DOHH2 (cell line): ENCODE data around the gene PARP15.

Experiments
- H3F3A ChIP-seq: fragments of 200-600 bp; sonication (generic), shearing (Covaris generic); 2 replicates; pipeline ENCODE4 v1.6.0; 2016; ENCODE audit warnings: antibody characterized with exemption, mild to moderate bottlenecking; ENCODE audit not compliant: control insufficient read depth, insufficient read depth
- H3K27ac ChIP-seq: fragments of 200-600 bp; sonication (generic); 2 replicates; pipeline ENCODE4 v1.5.1; 2014; ENCODE audit warnings: low read depth, mild to moderate bottlenecking, low read length, moderate library complexity
- H3K27me3 ChIP-seq: fragments of 200-600 bp; sonication (generic); 2 replicates; pipeline ENCODE4 v1.6.1; 2014; ENCODE audit warnings: mild to moderate bottlenecking, low read length, mixed read lengths; ENCODE audit not compliant: control insufficient read depth
- H3K36me3 ChIP-seq: fragments of 200-600 bp; sonication (generic); 2 replicates; pipeline ENCODE4 v1.6.1; 2014; ENCODE audit warnings: mild to moderate bottlenecking, low read length, moderate library complexity, mixed read lengths; ENCODE audit not compliant: control insufficient read depth
- H3K4me1 ChIP-seq: fragments of 200-600 bp; sonication (generic); 2 replicates; pipeline ENCODE4 v1.6.1; 2014; ENCODE audit warnings: mild to moderate bottlenecking, low read length, mixed read lengths; ENCODE audit not compliant: control insufficient read depth
- H3K4me2 ChIP-seq: fragments of 200-600 bp; sonication (generic); 2 replicates; pipeline ENCODE4 v1.6.0; 2014; ENCODE audit warnings: mild to moderate bottlenecking, low read length, moderate library complexity
- H3K4me3 ChIP-seq: fragments of 200-600 bp; sonication (generic); 2 replicates; pipeline ENCODE4 v1.5.1; 2014; ENCODE audit warnings: mild to moderate bottlenecking, low read length, mixed read lengths
- H3K79me2 ChIP-seq: fragments of 200-600 bp; sonication (generic); 2 replicates; pipeline ENCODE4 v1.6.1; 2014; ENCODE audit warnings: mild to moderate bottlenecking, low read length, mixed read lengths; ENCODE audit not compliant: control insufficient read depth
- H3K9me2 ChIP-seq: fragments of 200-600 bp; sonication (generic); replicated peaks from 2 replicates; pipeline ENCODE4 v1.6.1; 2014; ENCODE audit warnings: mild to moderate bottlenecking, low read length, mixed read lengths; ENCODE audit not compliant: control insufficient read depth
- H3K9me3 ChIP-seq: fragments of 200-600 bp; sonication (generic); 2 replicates; pipeline ENCODE4 v1.6.1; 2014; ENCODE audit warnings: antibody characterized with exemption, low read length, mixed read lengths; ENCODE audit not compliant: control insufficient read depth, insufficient read depth
- H4K20me1 ChIP-seq: fragments of 200-600 bp; sonication (generic); 2 replicates; pipeline ENCODE4 v1.6.0; 2014; ENCODE audit warnings: low read depth, mild to moderate bottlenecking, antibody characterized with exemption, low read length, moderate library complexity; ENCODE audit not compliant: control insufficient read depth, insufficient read depth
- EZH2phosphoT487 ChIP-seq: fragments of 200-600 bp; sonication (generic); IDR thresholded peaks from 2 replicates; pipeline ENCODE4 v1.6.1; 2017; ENCODE audit warnings: borderline replicate concordance, mild to moderate bottlenecking, antibody characterized with exemption, low read length, moderate library complexity, mixed read lengths
- TF ChIP-seq, protein P1 (sequence below): fragments of 200-600 bp; sonication (generic); IDR thresholded peaks from one replicate; pipeline ENCODE4 v1.5.1; 2014; ENCODE audit warnings: antibody characterized with exemption, mild to moderate bottlenecking, low read depth, low read length; ENCODE audit not compliant: poor library complexity, severe bottlenecking

PARP15 gene

DNA sequence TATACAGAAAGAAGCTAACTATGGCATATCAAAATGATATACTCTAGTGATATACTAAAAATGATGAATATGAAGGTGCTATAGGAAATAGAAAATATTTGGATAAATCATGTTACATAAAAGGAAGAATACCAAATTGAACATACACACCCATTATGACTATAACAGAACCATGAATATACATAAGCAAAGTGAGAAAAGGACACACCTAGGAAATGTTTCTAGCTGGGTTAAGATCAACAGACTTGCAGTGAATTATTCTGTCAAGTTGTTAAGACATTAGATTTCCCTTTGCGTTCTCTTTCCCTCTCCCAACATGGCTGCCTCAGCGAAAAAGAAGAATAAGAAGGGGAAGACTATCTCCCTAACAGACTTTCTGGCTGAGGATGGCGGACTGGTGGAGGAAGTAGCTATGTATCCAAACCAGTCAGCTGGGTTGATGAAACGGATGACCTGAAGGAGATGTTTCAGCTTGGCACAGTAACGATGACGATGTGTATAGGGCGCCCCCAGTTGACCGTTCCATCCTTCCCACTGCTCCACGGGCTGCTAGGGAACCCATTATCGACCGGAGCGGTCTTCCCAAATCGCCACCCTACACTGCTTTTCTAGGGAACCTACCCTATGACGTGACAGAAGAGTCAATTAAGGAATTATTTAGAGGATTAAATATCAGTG lies 83.0 kb downstream of the PARP15 start:
- TF ChIP-seq, protein P1, sequence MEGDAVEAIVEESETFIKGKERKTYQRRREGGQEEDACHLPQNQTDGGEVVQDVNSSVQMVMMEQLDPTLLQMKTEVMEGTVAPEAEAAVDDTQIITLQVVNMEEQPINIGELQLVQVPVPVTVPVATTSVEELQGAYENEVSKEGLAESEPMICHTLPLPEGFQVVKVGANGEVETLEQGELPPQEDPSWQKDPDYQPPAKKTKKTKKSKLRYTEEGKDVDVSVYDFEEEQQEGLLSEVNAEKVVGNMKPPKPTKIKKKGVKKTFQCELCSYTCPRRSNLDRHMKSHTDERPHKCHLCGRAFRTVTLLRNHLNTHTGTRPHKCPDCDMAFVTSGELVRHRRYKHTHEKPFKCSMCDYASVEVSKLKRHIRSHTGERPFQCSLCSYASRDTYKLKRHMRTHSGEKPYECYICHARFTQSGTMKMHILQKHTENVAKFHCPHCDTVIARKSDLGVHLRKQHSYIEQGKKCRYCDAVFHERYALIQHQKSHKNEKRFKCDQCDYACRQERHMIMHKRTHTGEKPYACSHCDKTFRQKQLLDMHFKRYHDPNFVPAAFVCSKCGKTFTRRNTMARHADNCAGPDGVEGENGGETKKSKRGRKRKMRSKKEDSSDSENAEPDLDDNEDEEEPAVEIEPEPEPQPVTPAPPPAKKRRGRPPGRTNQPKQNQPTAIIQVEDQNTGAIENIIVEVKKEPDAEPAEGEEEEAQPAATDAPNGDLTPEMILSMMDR = no peak
- no peak for TF ChIP-seq EZH2phosphoT487
- no peak overlapping the region for H3K27ac ChIP-seq
- H3K9me3 ChIP-seq = no peaks in the 10 kb centered on the region
- no peaks in the 10 kb centered on the region for H3K9me2 ChIP-seq
- no peaks in the 10 kb centered on the region for H3K36me3 ChIP-seq
- H3K4me3 ChIP-seq = no peak overlapping the region
- H3F3A ChIP-seq = no peaks in the 10 kb centered on the region
- H4K20me1 ChIP-seq = no peaks in the 10 kb centered on the region
- no peaks in the 10 kb centered on the region; the same call in 1 of the 2 replicates for H3K27me3 ChIP-seq
- peaks cover 7% of the 10 kb centered on the region for H3K4me1 ChIP-seq
- H3K79me2 ChIP-seq = no peaks in the 10 kb centered on the region
- no peak overlapping the region for H3K4me2 ChIP-seq

DNA sequence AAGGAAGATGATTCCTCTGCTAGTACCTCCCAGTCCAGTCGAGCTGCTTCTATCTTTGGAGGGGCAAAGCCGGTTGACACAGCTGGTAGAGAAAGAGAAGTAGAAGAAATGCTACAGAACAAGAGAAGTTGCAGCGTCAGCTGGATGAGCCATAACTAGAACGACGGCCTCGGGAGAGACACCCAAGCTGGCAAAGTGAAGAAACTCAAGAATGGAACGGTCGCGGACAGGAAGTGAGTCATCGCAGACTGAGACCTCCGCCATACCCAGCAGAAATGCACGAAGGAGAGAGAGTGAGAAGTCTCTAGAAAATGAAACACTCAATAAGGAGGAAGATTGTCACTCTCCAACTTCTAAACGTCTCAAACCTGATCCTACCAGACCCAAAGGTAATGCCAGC lies 84.2 kb downstream of the PARP15 start:
- Histone ChIP-seq H3K27ac (no peak overlapping the region), H3K9me3 (no peaks in the 10 kb centered on the region), H3F3A (no peaks in the 10 kb centered on the region), H3K4me3 (no peak overlapping the region), H3K27me3 (no peaks in the 10 kb centered on the region; the same call in 1 of the 2 replicates), H3K9me2 (no peaks in the 10 kb centered on the region), H3K36me3 (no peaks in the 10 kb centered on the region), H3K79me2 (no peaks in the 10 kb centered on the region), H3K4me2 (no peak overlapping the region), H4K20me1 (no peaks in the 10 kb centered on the region), H3K4me1 (peaks cover 7% of the 10 kb centered on the region)
- TF ChIP-seq, protein P1 = no peak

DNA sequence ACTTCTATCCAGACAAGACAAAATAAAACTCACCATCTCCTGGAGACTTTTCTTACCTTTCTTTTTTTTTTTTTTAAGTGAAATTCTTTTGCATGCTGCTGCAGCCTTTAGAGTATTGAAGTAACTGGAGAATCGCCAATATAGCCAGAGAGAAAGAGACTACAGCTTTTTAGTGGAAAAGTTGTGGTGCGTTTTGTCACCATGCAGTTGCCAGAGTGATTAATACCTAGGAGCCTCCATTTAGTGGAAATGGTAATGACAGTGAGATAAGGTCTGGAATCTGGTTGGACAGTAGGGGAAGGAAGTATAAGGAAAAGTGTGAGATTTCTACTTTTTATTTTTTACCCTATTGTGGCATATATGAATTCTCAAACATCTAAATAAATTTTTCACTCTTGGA lies 85.1 kb downstream of the PARP15 start:
- Histone ChIP-seq H3K9me2 (no peaks in the 10 kb centered on the region), H3F3A (no peaks in the 10 kb centered on the region), H3K27ac (no peak overlapping the region), H3K4me1 (peaks cover 7% of the 10 kb centered on the region), H3K36me3 (no peaks in the 10 kb centered on the region), H3K79me2 (no peaks in the 10 kb centered on the region), H3K9me3 (no peaks in the 10 kb centered on the region), H3K4me2 (no peak overlapping the region), H3K4me3 (no peak overlapping the region), H3K27me3 (no peaks in the 10 kb centered on the region; the same call in 1 of the 2 replicates), H4K20me1 (no peaks in the 10 kb centered on the region)
- no peak for TF ChIP-seq EZH2phosphoT487
- TF ChIP-seq, protein P1 = no peak
